Fibroblast of skin of right biceps (primary cell): ENCODE results near the gene CCDC3.

Experiments
- DNase-seq: peaks from one replicate; pipeline ENCODE4 v3.0.0-alpha.2; 2013

CCDC3 gene

GRCh38 chr10:12960941-12961340 lies 40.6 kb downstream of the CCDC3 start:
- no peak for DNase-seq

DNA sequence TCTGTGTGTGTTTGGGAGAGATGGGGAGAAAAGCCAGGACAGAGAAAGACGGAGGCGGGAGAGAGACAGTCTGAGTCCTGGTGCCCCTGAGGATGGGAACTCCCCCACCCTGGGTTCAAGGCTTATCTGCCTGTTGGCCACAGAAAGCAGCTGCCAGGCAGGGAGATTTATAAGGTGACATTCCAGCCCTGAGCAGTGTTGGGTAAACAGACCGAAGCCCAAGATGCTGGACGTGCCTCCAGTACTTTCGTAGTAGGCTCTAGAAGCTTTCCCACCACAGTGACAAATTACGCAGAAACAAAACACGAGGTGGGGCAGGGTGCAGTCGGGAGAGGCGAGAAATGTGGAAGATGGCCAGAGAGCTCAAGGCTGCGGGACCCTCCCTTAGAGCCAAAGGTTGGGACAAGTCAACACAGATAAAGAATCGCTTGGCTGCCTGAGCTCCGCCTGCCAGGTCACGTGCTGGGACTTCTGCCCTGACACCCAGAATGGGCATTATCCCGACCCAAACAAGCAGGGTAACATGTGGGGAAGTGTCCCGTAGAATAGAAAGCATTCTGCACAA lies 41.1 kb downstream of the CCDC3 start:
- DNase-seq = no peak

- DNase-seq = no peak
Observed at GRCh38 chr10:12958546-12959110, 42.9 kb downstream of the CCDC3 start.

DNA sequence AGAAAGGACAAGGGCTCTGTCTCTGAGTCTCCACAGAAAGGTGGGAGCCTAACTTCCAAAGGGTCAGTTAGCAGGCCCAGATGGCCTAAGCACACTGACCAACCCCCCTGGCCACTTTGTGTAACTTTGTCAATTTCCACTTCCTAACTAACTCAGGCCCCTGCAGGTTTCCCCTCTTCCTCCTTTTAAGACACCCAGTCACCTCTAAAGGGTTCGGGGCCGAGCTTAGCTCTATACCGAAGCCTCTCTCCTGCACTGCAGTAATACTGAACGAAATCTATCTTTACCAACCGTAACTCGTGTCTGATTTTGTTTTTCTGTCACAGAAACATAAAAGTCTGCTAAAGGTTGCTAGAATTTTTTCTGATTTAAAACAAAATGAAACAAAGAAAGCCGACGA lies 44.4 kb downstream of the CCDC3 start:
- no peak for DNase-seq

- DNase-seq = no peak
Observed at GRCh38 chr10:12954866-12955265, 46.6 kb downstream of the CCDC3 start.

DNA sequence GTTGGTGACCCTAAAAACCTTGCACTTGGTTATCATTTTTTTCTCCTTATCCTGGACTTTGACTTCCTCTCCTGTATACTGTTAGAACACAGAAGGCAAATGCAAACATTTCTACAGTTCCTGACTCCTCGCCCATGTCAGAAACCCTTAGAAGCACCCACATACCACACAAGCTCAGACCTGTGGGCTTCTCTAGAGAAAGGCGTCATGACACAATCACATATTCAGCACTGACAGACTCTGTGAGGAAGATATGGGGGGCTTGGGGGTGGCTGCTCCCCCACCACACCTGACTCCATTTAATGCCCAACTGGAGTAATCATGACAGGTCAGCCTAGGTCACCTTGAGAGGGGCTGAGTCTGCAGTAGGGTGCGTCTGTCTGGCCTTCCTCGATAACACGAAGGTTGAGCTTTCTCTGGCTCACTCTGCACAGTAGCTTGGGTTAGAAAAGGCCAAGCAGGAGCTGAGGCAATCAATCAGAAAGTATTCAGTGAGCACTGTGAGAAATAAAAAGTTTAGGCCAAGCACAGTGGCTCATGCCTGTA lies 50.9 kb downstream of the CCDC3 start:
- DNase-seq = no peak

GRCh38 chr10:12949248-12949647 lies 52.3 kb downstream of the CCDC3 start:
- DNase-seq = no peak

DNA sequence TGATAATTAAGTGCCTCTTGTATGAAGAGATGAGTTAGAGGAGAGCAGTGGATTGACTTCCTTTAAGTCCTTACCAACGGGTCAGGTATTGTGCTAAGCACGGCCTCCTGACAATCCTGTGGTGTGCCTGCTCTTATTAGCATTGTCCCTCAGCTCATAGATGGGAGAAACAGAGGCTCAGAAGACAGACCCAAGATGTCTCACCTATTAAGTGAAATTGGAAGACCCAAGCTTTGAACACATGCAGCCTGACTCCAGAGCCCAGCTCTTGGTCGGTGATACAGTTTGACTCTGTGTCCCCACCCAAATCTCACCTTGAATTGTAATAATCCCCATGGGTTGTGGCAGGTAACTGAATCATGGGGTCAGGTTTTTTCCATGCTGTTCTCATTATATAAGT lies 53.8 kb downstream of the CCDC3 start:
- DNase-seq = no peak

DNA sequence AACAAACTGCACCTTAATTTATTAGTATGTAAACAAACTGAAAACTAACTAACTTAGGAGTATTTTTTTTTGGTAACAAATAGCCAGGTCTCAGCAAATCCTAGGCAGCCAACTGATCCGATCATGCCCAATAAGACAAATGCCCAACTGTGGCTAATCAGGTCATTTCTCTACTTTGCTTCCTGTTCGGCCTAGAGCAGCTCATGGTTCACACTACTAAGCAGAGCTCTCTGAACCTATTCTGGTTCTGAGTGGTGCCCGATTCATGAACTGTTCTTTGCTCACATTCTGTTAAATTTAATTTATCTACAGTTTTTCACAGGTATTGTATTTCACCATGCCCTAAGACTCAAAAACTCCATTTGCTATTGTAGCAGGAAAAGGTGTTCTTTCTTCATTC lies 55.1 kb downstream of the CCDC3 start:
- no peak for DNase-seq

DNA sequence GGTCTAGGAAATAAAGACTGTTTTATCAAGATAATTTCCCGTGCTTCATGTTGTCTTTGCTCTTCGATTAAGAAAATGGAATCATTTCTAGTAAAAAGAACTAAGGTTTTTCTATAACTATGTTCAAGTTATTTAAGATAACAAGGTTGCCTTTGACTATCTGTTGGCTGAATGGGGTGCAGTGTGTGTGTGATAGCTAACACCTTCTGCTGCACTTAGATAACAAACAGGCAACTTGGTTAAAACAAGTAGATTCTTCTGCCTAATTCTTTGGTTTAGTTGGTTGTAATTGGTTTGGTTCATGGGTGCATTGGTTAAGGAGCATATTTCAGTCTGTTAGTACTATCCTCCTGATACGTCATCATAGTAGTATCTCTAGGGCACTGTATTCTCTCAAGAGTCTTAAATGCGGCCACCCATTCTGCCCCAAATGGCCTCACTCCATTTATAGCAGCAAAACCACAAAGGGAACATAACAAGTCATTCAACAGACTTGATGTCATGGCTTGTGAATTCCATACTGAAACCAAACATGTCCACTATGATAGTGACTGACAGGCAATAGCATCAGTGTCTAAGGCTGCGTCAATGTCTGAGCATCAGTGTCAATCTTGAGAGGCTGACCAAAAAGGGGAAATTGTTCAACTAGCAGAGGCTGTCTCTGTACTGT lies 55.7 kb downstream of the CCDC3 start:
- DNase-seq = no peak

- no peak for DNase-seq
Observed at GRCh38 chr10:12944931-12945330, 56.6 kb downstream of the CCDC3 start.

GRCh38 chr10:12943425-12943824 lies 58.1 kb downstream of the CCDC3 start:
- DNase-seq = no peak

GRCh38 chr10:12941966-12942365 lies 59.5 kb downstream of the CCDC3 start:
- DNase-seq = peak; percentile 31

DNA sequence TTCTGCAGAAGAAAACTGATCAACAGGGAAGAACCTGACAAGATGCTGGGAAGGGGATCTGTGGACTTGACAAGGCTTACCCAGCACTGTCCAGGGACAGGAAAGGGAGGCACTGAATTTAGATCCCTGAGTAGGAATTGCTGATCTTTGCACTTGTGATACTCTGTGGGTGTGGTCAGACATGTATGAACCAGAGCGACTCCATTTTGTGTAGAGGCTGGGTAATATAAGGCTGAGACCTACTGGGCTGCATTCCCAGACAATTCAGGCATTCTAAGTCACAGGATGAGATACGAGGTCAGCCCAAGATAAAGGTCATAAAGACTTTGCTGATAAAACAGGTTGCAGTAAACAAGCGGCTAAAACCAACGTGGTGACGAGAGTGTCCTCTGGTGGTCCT lies 60.7 kb downstream of the CCDC3 start:
- no peak for DNase-seq

- DNase-seq = no peak
Observed at GRCh38 chr10:12938271-12938670, 63.2 kb downstream of the CCDC3 start.

- peak; percentile 10 for DNase-seq
Observed at GRCh38 chr10:12937527-12937926, 64.0 kb downstream of the CCDC3 start.

- DNase-seq = peak; percentile 29
Observed at GRCh38 chr10:12934777-12935176, 66.7 kb downstream of the CCDC3 start.

- no peak for DNase-seq
Observed at GRCh38 chr10:12929381-12929780, 72.1 kb downstream of the CCDC3 start.

GRCh38 chr10:12928571-12928970 lies 72.9 kb downstream of the CCDC3 start:
- no peak for DNase-seq

GRCh38 chr10:12927896-12928295 lies 73.6 kb downstream of the CCDC3 start:
- DNase-seq = no peak

- DNase-seq = no peak
Observed at GRCh38 chr10:12925845-12926244, 75.7 kb downstream of the CCDC3 start.

GRCh38 chr10:12924911-12925310 lies 76.6 kb downstream of the CCDC3 start:
- no peak for DNase-seq

DNA sequence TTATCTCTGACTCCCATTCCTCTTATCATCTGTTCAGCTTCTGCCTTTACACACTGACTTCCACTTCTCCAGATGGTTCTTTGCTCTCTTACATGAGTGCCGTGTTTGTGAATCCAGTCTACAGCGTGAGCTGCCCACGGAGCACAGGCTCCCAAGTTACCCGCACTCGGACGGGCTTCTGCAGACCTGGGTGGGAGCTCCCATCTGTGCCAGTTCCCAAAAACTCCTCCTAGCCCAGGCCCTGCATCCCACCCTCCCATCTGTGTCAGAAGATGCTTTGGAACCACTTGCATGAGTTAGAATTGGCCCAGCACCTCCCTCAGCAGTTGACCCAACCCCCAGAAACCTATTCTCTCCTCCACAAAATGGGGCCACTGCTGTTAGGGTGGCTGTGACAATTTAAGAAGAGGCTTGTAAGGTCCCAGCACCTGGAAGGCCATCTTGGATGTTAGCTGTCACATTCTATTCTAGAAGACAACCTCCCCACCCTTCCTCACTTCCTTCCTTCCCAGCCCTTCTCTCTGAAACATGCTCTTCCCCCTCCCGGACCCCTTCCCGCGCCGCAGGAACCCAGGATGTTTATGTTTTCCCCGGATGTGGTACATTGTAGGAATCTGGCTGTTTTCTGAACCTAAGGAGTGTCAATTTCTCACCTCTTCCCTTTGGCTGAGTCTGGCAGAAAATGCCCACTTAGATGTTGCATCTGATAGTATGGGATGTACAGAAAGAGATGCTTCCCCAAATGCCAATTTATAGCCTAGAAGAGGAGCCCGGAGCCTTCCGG lies 79.2 kb downstream of the CCDC3 start:
- no peak for DNase-seq

DNA sequence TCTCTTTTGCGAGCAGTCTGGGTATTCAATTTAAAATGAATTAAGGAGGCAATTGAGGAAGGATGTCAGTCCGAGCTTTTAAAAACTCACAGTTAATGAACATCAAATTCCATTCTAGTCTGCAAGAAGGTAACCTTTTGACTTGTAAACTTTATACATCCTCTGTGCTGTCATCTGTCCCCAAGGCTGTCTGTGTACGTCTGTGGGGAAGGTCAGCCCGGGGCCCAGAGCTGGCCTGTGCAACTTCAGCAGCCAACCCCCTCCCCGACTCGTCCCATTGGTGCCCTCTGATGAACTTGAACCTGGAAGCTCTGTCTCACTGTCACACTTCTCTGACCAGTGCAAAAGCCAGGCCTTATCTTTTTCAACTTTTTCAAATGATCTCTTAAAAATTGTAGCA lies 80.3 kb downstream of the CCDC3 start:
- no peak for DNase-seq
